ENCODE results near the gene LRP10.

The LRP10 gene

GRCh38 chr14:22830443-22831010 is 41.0 kb upstream of the LRP10 start:
- no peak for DNase-seq (ENCODE audit: low read depth in 2 of 2)
- peak overlapping the region; percentile 83 to 91 for H3K4me3 ChIP-seq (replicated peaks in 1 of 2; ENCODE audit: low read depth in 2 of 2, low read length in 2 of 2)
- no peak for TF ChIP-seq CTCF (IDR thresholded peaks at IDR 0.05; ENCODE audit: low read depth, low read length)

GRCh38 chr14:22835505-22835904 is 36.0 kb upstream of the LRP10 start:
- no peak overlapping the region for H3K4me3 ChIP-seq (replicated peaks in 1 of 2; ENCODE audit: low read depth in 2 of 2, low read length in 2 of 2)
- no peak for TF ChIP-seq CTCF (IDR thresholded peaks at IDR 0.05; ENCODE audit: low read depth, low read length)
- no peak for DNase-seq (ENCODE audit: low read depth in 2 of 2)

DNA sequence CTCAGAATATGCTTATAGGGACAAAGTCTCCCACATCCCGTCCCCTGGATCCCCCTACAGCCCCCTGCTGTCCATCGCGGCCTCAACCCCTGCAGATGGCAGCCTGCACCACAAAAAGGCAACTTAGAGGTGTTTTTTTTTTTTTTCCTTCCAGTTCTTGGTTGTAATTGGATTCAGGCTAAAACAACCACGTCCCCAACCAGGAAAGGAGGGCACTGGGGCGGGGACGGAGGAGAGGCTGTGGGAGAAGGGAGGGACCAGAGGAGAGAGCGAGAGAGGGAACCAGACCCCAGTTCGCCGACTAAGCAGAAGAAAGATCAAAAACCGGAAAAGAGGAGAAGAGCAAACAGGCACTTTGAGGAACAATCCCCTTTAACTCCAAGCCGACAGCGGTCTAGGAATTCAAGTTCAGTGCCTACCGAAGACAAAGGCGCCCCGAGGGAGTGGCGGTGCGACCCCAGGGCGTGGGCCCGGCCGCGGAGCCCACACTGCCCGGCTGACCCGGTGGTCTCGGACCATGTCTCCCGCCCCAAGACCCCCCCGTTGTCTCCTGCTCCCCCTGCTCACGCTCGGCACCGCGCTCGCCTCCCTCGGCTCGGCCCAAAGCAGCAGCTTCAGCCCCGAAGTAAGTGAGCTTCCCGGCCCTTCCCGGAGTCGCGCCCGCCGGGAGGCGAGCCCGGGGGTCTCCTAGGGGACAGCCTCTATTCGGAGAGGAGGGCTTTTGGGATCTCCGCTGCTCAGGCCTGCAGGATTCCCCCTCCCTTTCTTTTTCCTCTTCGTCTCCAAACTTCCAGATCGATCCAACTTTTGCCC is 35.0 kb upstream of the LRP10 start, which contains the start of gene MMP14:
Gene MMP14, plus strand, starts transcription at position 285 of the 813 bp plus-strand sequence. Its CDS starts 233 bp downstream, at position 518.
- H3K4me3 ChIP-seq (replicated peaks in 1 of 2; ENCODE audit: low read depth in 2 of 2, low read length in 2 of 2): peak within 1 kb of the TSS; percentile 91 to 94
- peak; percentile 48 for TF ChIP-seq CTCF (IDR thresholded peaks at IDR 0.05; ENCODE audit: low read depth, low read length)
- DNase-seq (ENCODE audit: low read depth in 2 of 2): peak; percentile 92 to 95

DNA sequence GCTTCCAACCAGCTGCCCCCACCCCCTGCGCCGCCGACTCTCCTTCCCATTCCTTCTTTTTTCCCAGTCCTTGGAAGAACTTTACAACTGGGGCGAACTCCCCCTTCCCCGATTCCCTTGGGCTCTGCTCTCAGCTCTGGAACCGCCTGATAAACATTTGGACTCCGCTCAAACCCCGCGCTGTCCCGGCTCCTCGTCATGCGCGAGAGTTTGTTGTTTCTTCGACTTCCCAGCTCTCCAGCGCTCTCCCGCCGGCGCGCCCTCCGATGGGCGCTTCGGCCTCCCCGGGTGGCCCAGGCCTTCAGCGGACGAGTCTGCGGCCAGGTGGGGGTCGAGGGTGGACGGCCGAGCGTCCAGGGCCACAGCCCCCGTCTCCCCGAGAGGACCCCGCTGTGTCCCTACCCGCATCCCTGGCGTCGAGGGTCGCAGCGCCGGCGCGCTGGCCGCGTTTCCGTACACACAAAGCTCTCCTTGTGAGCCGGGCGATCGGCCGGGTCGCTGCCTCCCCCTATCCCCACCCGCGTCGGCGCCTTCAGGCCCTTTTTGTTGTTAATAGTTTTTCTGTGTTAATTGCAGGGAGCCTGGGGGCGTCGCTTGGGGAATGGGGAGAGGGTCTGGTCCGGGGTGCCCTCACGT is 34.3 kb upstream of the LRP10 start:
- TF ChIP-seq CTCF (IDR thresholded peaks at IDR 0.05; ENCODE audit: low read depth, low read length): no peak
- peak; percentile 61 to 64 for DNase-seq (ENCODE audit: low read depth in 2 of 2)
- H3K4me3 ChIP-seq (replicated peaks in 1 of 2; ENCODE audit: low read depth in 2 of 2, low read length in 2 of 2): peak overlapping the region; percentile 91 to 94

DNA sequence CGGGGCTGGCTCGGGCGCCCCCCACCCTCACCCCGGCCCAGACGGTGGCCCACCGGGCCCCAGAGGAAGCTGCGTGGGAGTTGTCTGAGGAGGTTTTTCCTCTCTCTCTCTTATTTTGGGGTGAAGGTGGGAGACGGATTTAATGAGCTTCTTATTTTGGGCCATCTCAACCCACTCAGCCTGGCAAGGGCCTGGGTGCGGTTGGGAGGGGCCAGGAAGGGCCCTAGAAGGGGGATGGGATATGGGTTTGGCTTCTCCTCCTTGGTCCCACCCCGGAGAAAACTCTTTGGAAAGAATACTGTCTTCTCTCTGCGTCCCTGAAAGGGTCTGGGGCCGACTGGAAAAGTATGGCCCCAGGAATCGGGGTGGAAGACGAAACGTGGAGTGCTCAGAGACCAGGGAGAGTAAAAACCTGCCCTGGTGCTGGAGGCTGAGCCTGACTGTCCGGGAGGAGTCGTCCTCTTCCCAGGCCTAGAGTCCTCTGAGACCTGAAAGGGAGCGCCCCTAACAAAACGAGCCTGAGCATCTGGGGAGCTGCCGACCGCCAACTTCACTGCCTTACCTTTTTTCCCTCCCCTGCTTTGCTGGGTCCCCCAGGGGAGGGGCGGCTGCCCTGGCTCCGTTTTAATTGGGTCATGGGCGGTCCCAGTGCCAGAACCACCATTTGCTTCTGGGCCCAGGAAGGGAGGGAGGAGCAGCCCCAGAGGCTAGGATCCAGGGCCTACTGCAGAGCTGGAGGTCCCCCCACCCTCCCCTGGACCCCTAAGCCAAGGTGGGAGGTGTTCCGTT is 33.6 kb upstream of the LRP10 start:
- peak; percentile 57 to 80 for DNase-seq (ENCODE audit: low read depth in 2 of 2)
- TF ChIP-seq CTCF (IDR thresholded peaks at IDR 0.05; ENCODE audit: low read depth, low read length): no peak
- peak overlapping the region; percentile 91 to 94 for H3K4me3 ChIP-seq (replicated peaks in 1 of 2; ENCODE audit: low read depth in 2 of 2, low read length in 2 of 2)

DNA sequence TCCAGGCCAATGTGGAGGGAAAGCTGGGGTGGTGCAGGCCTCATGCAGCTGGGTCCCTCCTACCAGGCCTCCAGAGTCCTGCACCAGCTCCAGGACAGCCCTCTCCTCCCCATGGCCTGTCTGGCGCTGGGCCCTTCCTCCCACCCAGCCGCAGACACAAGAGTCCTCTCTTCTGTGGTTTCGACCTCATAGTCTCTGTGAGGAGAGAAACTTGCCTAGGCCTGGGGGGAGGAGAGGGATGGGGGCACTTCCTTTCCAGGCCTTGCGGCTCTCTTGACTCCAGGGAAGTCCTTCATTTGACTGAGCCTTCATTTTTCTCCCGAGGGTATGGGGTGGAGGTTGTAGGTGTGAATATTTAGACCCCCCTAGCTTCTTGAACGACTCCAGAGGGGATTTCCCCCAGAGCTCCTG is 32.9 kb upstream of the LRP10 start:
- peak; percentile 67 to 73 for DNase-seq (ENCODE audit: low read depth in 2 of 2)
- H3K4me3 ChIP-seq (replicated peaks in 1 of 2; ENCODE audit: low read depth in 2 of 2, low read length in 2 of 2): peak overlapping the region; percentile 91 to 94
- no peak for TF ChIP-seq CTCF (IDR thresholded peaks at IDR 0.05; ENCODE audit: low read depth, low read length)

All from cardiac fibroblast (primary cell).